Glutamatergic neuron (in vitro differentiated cells): ENCODE data around the gene MAB21L3. TPM values are rescaled to one million over a fixed set of nuclear protein-coding genes. Genes with fewer than 3 reads are reported as not detected.

ENCODE experiments used
- DNase-seq: peaks from one replicate; pipeline ENCODE4 v3.0.0; 2022
- H3K27ac Mint-ChIP-seq: one replicate; pipeline ENCODE4 v1.8.0; 2020; ENCODE audit warnings: mild to moderate bottlenecking, mixed read lengths, inconsistent platforms; ENCODE audit not compliant: unreplicated experiment
- H3K27me3 Mint-ChIP-seq: one replicate; pipeline ENCODE4 v1.8.0; 2020; ENCODE audit warnings: mild to moderate bottlenecking, moderate library complexity, mixed read lengths, inconsistent platforms; ENCODE audit not compliant: unreplicated experiment
- H3K36me3 Mint-ChIP-seq: one replicate; pipeline ENCODE4 v1.8.0; 2020; ENCODE audit warnings: mild to moderate bottlenecking, mixed read lengths, inconsistent platforms; ENCODE audit not compliant: unreplicated experiment
- H3K4me1 Mint-ChIP-seq: one replicate; pipeline ENCODE4 v1.8.0; 2020; ENCODE audit warnings: mild to moderate bottlenecking, low read depth, mixed read lengths, inconsistent platforms; ENCODE audit not compliant: unreplicated experiment
- H3K4me3 Mint-ChIP-seq: one replicate; pipeline ENCODE4 v1.8.0; 2020; ENCODE audit warnings: mild to moderate bottlenecking, mixed read lengths, inconsistent platforms; ENCODE audit not compliant: unreplicated experiment
- H3K9me3 Mint-ChIP-seq: one replicate; pipeline ENCODE4 v1.8.0; 2020; ENCODE audit warnings: mild to moderate bottlenecking, moderate library complexity, mixed read lengths, inconsistent platforms; ENCODE audit not compliant: unreplicated experiment
- total RNA-seq: library from RNA; stranded (reverse); fragmentation: NEBNext Ultra II Directional; extraction: Animal tissue kit (Norgen Biotek cat#: 25700); gene quantifications from one replicate; pipeline ENCODE4 v1.2.1, GENCODE V29; 2021; ENCODE audit not compliant: unreplicated experiment
- TF ChIP-seq, protein P1 (sequence below): fragments of 200-600 bp; sonication (generic); IDR thresholded peaks from one replicate; pipeline ENCODE4 v1.5.0; 2021; ENCODE audit not compliant: partially characterized antibody, unreplicated experiment

The MAB21L3 gene
- total RNA-seq, 1 donor from 2014 or later = 0.22 TPM

DNA sequence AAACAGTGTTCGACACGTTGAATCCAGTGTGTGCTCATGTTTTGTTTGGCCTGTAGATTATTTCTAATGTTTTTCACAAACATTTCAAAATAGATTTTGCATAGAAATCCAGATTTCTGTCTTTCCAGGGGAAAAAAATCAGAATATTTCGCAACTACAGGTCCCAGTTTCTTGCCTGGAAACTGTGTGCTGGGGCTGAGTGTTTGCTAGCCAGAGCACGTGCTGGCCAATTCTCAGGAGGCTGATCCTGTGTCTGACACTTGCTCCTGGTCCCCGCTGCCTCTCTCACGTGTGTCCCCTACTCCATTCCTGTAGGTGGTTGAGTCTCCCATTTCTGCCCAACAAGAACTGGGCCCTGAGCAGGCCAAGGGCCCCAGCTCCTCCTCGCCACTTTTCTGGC, 2.4 kb downstream of the MAB21L3 start:
- Mint-ChIP-seq H3K36me3 (no peaks in the 10 kb centered on the region), H3K27me3 (no peaks in the 10 kb centered on the region), H3K9me3 (no peaks in the 10 kb centered on the region), H3K4me1 (no peaks in the 10 kb centered on the region), H3K4me3 (no peak overlapping the region), H3K27ac (no peak overlapping the region)
- no peak for DNase-seq
- TF ChIP-seq, protein P1, sequence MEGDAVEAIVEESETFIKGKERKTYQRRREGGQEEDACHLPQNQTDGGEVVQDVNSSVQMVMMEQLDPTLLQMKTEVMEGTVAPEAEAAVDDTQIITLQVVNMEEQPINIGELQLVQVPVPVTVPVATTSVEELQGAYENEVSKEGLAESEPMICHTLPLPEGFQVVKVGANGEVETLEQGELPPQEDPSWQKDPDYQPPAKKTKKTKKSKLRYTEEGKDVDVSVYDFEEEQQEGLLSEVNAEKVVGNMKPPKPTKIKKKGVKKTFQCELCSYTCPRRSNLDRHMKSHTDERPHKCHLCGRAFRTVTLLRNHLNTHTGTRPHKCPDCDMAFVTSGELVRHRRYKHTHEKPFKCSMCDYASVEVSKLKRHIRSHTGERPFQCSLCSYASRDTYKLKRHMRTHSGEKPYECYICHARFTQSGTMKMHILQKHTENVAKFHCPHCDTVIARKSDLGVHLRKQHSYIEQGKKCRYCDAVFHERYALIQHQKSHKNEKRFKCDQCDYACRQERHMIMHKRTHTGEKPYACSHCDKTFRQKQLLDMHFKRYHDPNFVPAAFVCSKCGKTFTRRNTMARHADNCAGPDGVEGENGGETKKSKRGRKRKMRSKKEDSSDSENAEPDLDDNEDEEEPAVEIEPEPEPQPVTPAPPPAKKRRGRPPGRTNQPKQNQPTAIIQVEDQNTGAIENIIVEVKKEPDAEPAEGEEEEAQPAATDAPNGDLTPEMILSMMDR = no peak

DNA sequence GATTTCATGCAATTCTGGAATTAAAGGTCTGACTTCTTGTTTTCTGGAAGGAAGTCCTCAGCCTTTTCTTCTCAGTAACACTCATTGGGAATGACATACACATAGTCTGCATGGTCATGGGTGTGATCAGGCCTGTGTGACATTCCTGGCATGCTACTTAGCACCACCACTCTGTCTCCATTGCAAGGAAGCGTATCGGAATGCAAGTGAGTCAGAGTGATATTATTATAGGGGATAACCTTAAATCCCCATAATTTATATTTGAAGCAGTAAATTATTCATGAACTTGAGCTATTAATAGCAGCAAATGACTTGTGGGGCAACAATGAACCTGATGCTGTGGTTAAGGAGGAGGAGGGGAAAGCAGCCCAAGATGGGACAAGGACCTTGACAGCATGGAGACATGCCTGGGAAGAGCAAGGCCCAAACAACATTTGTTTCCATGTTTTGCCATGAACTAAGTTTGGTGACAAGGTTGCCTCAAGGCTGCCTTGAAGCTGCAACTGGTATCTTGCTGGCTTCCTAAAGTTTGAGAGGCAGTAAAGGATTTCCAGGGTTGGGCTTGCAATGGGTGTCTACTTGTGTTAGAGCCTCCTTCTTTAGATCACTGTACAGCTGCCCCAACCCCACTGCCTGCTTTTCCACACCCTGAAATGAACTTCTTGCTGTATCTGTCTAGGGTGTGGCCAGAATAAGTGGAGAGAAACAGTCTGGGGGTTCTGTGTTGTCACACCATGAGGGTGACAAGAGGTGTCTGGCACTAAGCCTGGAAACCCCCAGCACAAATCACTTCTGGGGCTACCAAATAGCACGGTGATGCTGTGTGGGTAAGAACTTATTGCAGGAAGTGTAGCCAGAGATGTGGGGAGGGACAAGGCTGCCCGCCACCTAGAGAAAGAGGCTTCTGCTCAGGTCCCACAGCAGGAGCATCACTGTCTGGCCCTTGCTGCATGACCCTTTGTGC, 4.6 kb downstream of the MAB21L3 start:
- DNase-seq = no peak
- H3K4me3 Mint-ChIP-seq = no peak overlapping the region
- H3K27me3 Mint-ChIP-seq = no peaks in the 10 kb centered on the region
- H3K4me1 Mint-ChIP-seq = no peaks in the 10 kb centered on the region
- no peak overlapping the region for H3K27ac Mint-ChIP-seq
- H3K36me3 Mint-ChIP-seq = no peaks in the 10 kb centered on the region
- TF ChIP-seq, protein P1 = no peak
- no peaks in the 10 kb centered on the region for H3K9me3 Mint-ChIP-seq

DNA sequence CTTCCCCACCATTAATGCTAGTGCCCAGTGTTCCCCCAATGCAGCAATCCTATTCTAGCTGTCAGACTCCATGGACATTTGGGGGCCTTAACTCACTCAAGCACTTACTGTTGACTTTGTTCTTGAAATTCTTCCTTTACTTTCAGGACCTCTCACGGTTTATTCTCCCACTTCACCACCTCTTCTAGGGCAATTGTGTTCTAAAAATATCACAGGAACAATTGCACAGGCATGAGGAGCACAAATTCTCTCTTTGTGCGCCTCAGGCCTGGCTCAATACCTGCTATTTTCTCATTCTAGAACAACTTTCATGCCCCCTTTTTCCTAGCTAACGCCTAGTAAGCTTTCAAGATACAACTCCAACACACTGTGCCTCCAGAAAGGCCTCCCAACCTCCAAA, 7.3 kb downstream of the MAB21L3 start:
- Mint-ChIP-seq H3K9me3 (no peaks in the 10 kb centered on the region), H3K27me3 (no peaks in the 10 kb centered on the region), H3K4me3 (no peak overlapping the region), H3K4me1 (no peaks in the 10 kb centered on the region), H3K36me3 (no peaks in the 10 kb centered on the region), H3K27ac (no peak overlapping the region)
- DNase-seq = no peak
- TF ChIP-seq, protein P1 = no peak

DNA sequence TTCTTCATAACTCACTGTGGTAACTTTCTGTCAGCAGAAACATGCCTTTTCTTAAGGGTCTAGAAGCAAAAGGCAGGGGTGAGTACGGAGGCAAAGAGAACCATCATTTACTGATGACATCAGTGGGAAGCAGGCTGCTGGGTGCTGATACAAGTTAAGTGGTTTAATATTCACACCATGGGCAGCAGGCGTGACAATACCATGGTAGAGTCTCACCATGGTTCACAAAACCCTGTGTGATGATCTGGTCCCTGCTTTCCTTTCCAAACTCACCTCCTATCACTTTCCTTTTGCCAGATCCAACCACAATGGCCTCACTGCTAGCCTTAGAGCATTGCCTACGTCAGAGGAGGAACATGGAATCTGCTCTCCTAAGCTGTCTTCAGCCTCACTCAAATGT, 8.7 kb downstream of the MAB21L3 start:
- no peaks in the 10 kb centered on the region for H3K27me3 Mint-ChIP-seq
- H3K4me1 Mint-ChIP-seq = no peaks in the 10 kb centered on the region
- no peaks in the 10 kb centered on the region for H3K36me3 Mint-ChIP-seq
- no peaks in the 10 kb centered on the region for H3K9me3 Mint-ChIP-seq
- no peak overlapping the region for H3K4me3 Mint-ChIP-seq
- no peak for DNase-seq
- H3K27ac Mint-ChIP-seq = no peak overlapping the region
- TF ChIP-seq, protein P1 = no peak
